ENCODE data around the gene LYST.

GRCh38 chr1:235640580-235640979, 226.1 kb downstream of the LYST start:
- TF ChIP-seq, protein P1, sequence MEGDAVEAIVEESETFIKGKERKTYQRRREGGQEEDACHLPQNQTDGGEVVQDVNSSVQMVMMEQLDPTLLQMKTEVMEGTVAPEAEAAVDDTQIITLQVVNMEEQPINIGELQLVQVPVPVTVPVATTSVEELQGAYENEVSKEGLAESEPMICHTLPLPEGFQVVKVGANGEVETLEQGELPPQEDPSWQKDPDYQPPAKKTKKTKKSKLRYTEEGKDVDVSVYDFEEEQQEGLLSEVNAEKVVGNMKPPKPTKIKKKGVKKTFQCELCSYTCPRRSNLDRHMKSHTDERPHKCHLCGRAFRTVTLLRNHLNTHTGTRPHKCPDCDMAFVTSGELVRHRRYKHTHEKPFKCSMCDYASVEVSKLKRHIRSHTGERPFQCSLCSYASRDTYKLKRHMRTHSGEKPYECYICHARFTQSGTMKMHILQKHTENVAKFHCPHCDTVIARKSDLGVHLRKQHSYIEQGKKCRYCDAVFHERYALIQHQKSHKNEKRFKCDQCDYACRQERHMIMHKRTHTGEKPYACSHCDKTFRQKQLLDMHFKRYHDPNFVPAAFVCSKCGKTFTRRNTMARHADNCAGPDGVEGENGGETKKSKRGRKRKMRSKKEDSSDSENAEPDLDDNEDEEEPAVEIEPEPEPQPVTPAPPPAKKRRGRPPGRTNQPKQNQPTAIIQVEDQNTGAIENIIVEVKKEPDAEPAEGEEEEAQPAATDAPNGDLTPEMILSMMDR (IDR thresholded peaks at IDR 0.05; ENCODE audit: extremely low read depth in 1 of 2, insufficient read depth in 1 of 2, low read depth in 1 of 2, low read length in 2 of 2) = no peak
- no peak for TF ChIP-seq EZH2 (IDR thresholded peaks at IDR 0.05; ENCODE audit: borderline replicate concordance, low read depth, low read length, severe bottlenecking)
- TF ChIP-seq JUN (IDR thresholded peaks at IDR 0.05; ENCODE audit: borderline replicate concordance, insufficient read depth, insufficient read length, low read depth) = no peak
- TF ChIP-seq, protein P2, sequence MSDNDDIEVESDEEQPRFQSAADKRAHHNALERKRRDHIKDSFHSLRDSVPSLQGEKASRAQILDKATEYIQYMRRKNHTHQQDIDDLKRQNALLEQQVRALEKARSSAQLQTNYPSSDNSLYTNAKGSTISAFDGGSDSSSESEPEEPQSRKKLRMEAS (IDR thresholded peaks at IDR 0.05; ENCODE audit: insufficient read depth, insufficient read length) = no peak
- TF ChIP-seq POLR2AphosphoS5 (IDR thresholded peaks at IDR 0.05; ENCODE audit: insufficient read depth, low read depth, low read length) = no peak
- no peak for TF ChIP-seq POLR2A (IDR thresholded peaks at IDR 0.05; ENCODE audit: low read depth, low read length)
